ENCODE results near the gene OR2Z1.

- TF ChIP-seq CTCF (IDR thresholded peaks at IDR 0.05; ENCODE audit: low read depth, low read length, poor library complexity, severe bottlenecking) (no peak), EZH2phosphoT487 (IDR thresholded peaks at IDR 0.05; ENCODE audit: borderline replicate concordance, low read length) (no peak)
Observed at GRCh38 chr19:8722032-8722431, 598 bp downstream of the OR2Z1 start.
